Fibroblast of skin of left biceps (primary cell): ENCODE data around the gene SUGCT.

ENCODE experiments used
- DNase-seq, 2 experiments: peaks; one replicate each; pipeline ENCODE4 v3.0.0-alpha.2; 2013; ENCODE audit warnings: low read depth in 2 of 2

The SUGCT gene

GRCh38 chr7:40324914-40325313 lies 190.1 kb downstream of the SUGCT start:
- DNase-seq, result no peak

DNA sequence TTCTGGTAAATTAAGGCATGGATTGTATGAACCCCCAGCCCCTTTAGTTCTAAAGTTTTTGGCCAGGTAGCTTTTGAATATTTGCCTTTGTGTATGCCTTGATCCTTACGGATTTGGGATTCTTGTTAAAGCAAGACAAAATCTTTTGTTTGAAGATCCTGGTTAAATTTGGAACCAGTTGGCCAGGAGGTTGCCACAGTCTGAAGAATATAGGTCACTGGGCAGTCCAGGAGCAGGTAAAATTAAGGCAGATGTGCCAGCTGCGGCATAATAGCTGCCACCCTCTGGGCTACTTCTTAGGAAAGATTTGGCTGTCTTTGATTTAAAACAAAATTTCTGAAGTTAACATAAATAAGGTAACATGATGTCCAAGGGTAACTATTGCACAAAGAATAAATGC lies 192.3 kb downstream of the SUGCT start:
- DNase-seq, result no peak

- DNase-seq, result no peak
Observed at GRCh38 chr7:40327873-40328272, 193.1 kb downstream of the SUGCT start.

- DNase-seq, result no peak
Observed at GRCh38 chr7:40329601-40330153, 194.9 kb downstream of the SUGCT start.

GRCh38 chr7:40330408-40330807 lies 195.6 kb downstream of the SUGCT start:
- no peak for DNase-seq

DNA sequence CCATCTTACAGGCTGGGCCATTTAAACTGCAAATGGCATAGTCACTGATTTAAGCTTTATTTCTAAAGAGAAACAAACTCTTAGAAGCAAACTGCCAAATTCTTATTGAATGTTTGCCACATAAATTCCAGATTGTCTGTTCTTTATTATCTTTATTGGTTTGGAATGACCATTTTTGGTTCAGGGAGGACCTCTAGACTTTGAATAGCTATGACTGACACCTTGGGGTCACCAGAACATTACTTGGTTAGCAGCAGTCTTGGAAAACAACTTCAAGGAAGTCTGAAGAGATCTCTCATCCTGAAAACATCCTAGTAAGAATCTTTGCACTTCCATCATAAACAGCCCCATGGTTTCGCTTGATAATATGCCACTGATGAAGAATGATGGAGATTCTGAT lies 197.1 kb downstream of the SUGCT start:
- DNase-seq, result no peak

DNA sequence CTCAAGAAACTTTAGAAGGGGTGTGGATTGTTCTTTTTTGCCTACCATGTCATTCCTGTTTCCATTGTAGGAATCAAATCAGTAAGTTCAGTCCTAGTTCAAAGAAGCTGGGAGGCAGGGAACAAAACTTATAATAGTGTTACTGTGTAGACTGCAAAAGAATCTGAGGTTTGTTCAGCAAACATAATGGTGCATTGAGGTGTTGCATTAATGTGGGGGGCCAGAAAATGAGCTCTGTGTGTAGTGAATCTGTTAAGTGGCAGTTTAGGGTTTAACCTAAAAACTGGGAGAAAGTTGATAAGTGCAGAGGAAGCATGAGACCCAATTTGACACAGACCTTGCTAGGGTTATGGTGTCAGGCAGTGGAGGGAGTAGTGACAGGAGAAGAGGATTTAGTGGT lies 197.7 kb downstream of the SUGCT start:
- no peak for DNase-seq

- no peak for DNase-seq
Observed at GRCh38 chr7:40341836-40342235, 207.0 kb downstream of the SUGCT start.

DNA sequence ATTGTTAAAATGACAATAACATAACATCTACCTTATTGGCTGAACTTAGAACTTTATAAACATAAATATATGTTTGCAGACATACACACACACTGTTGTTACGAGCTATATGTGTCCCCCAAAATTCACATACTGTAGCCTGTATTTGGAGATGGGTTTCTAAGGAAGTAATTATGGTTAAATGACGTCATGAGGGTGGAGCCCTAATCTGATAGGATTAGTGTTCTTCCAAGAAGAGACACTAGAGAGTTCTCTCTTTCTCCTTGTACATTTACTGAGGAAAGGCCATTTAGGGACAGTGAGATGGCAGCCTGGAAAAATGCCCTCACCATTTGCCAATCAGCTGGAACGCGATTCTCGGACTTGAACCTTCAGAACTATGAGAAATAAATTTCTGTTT lies 211.7 kb downstream of the SUGCT start:
- no peak for DNase-seq

- DNase-seq, result no peak
Observed at GRCh38 chr7:40348126-40348728, 213.4 kb downstream of the SUGCT start.

- no peak for DNase-seq
Observed at GRCh38 chr7:40350100-40350499, 215.3 kb downstream of the SUGCT start.

DNA sequence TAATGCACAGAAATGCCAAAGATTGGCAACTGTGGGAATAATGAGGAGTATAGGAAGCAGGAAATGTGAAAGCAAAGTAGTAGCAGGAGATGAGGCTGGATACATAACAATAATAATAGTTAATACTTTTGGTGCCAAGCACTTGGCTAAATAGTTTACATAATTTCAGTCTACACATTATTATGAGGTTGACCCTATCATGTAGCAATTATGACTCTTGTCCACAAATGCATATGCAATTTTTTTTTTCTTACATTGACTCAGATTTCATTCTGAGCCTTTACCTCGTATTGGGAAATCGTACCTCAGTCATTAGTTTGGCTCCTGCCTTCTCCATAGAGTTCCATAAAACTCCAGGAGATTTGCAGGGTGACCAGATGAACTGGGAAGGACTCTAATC lies 219.9 kb downstream of the SUGCT start:
- DNase-seq, result no peak

DNA sequence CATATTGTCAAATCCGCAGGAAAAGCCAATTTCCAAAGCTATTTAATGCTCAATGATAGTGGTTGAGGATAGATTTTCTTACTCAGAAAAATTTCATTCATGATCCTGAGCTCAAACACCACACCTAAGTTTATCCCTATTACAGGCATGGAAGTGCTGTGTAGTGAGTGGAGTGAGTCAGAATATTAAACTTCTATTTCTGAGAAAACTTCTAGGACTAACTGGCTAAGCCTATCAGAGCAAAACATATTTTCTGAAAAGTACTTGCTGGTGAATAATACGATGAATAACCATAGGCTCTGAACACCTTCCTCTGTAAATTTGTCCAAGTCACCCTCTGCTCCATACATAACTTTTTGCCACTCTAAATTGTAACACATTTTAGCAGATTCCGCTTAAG lies 221.5 kb downstream of the SUGCT start:
- no peak for DNase-seq

GRCh38 chr7:40356871-40357709 lies 222.3 kb downstream of the SUGCT start:
- DNase-seq, result no peak

- no peak for DNase-seq
Observed at GRCh38 chr7:40369641-40370277, 235.0 kb downstream of the SUGCT start.

DNA sequence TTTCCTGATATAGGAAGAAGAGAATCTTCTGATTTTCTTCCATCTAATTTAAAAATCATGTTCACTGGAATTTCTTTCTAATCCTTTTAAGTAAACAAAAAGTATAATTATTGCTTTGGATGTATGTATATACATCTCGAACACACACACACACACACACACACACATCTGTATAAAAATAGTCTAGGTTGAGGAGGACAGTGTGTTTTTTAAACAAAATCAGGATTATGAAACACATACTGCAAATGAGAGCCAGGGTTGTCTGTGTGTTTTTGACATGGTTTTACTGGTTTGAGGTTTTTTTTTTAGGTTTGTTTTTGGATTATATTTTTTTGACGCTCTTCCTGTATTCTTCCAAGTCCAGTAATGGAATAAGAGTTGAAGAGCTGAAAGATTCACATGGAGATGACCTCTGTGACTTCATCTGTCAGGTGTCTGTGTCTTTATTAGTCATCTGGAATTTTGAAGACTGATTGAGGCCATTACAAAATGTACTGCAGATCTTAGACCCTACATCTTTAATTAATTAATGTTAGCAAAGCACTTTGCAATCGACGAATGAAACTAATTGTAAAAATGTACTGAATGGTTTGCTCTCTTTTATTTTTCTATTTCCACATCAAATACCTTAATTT lies 237.1 kb downstream of the SUGCT start:
- no peak for DNase-seq

GRCh38 chr7:40374575-40374974 lies 239.8 kb downstream of the SUGCT start:
- DNase-seq, result no peak

DNA sequence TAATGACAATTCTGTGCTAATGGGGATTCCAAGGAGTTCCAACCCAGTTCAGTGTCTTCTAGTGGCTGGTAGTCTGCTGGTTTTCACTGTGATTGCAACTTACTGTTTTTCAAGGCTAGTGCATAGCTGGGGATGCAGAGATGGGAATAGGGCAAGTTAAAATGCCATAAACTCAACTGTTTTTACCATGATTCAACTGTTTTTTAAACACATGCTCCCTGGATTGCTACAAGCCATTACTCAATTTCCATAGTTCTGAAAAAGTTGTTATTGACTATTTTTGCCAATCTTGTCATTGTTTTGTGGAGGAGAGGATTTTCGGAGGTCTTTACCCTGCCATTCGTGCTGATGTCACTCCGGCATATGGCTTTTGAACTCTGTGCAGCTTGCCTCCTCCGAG lies 245.3 kb downstream of the SUGCT start:
- no peak for DNase-seq

DNA sequence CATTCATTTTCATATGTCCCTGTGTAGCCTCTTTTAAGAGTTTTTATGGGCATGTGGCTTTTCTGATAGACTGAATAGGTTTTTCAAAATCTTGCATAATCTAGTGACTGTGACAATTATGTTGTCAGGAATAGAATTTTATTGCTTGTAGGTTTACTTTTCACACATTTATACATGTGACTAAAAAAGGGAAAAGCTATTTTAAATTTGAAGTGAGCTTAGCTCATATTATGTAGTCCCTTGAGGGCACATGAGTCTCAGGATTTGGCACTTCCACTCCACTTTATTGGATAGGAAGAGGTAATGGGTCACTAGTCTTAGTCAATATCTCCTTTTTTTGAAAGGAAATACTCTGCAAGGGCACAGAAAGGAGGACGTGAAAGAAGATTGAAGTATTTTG lies 247.3 kb downstream of the SUGCT start:
- DNase-seq, result no peak

DNA sequence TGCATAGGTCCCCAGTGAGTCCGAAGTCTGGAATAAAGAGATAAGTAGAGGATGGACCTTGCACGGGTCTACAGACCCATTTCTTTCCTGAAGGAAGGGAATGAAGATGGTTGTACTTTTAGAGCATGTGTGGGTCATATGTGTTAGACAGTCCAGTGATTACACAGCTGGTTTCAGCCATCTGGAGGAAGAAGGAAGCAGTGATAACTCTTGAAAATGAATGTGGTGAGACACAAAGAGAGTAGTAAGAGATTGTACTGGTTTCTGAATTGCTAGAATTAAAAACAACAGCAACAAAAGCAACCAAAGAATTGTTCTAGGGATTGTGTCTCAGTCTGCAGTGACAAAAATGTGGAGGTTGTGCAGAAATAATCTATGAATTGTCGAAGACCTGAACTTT lies 258.9 kb downstream of the SUGCT start:
- DNase-seq, result no peak

- DNase-seq, result no peak
Observed at GRCh38 chr7:40394400-40394799, 259.6 kb downstream of the SUGCT start.

- DNase-seq, result no peak
Observed at GRCh38 chr7:40400525-40400924, 265.7 kb downstream of the SUGCT start.
